CD4-positive, alpha-beta T cell treated with Interferon alpha-2 for 1 hour (primary cell): Measurements from ENCODE around the gene CPHXL.

Experiments
- DNase-seq, 2 donors: peaks; one replicate each; pipeline ENCODE4 v3.0.0-alpha.2; 2020 to 2022

The CPHXL gene

GRCh38 chr16:75697571-75697970, 28.7 kb downstream of the CPHXL start:
- no peak for DNase-seq

- DNase-seq = no peak
Measured at GRCh38 chr16:75695708-75696107, 30.6 kb downstream of the CPHXL start.

GRCh38 chr16:75687361-75687760, 38.9 kb downstream of the CPHXL start:
- no peak for DNase-seq

- DNase-seq = no peak
Measured at GRCh38 chr16:75682308-75682707, 44.0 kb downstream of the CPHXL start.

GRCh38 chr16:75679366-75679765, 46.9 kb downstream of the CPHXL start:
- no peak for DNase-seq

- no peak for DNase-seq
Measured at GRCh38 chr16:75676909-75677308, 49.4 kb downstream of the CPHXL start, which contains the start of gene CPHXL2. Gene CPHXL2 (minus strand): TSS chr16:75677009. CDS start chr16:75676999, 10 bp downstream.

GRCh38 chr16:75667503-75667902, 58.8 kb downstream of the CPHXL start:
- DNase-seq = no peak
